HEK293 (cell line): ENCODE data around the gene PGGHG.
"Not testable (repeated sequence)": the region's sequence is repeated elsewhere in the genome, so short reads cannot be mapped to it uniquely, and the experiment has no call there.

Source experiments
- CTCF ChIA-PET: fragments of 350-600 bp; formaldehyde crosslinking; extraction: SDS; loops from one replicate; lab custom pipeline; 2021; ENCODE audit warnings: antibody characterized with exemption; lab: Yijun Ruan, JAX
- POLR2A ChIA-PET: fragments of 300-600 bp; formaldehyde crosslinking; extraction: SDS; loops from one replicate; lab custom pipeline; 2020; ENCODE audit warnings: antibody characterized with exemption, inconsistent platforms; lab: Yijun Ruan, JAX
- H3K27ac ChIP-seq: fragments of 200-500 bp; sonication (Bioruptor generic); 2 replicates; pipeline ENCODE4 v1.5.1; 2014; ENCODE audit warnings: low read depth, low read length, control low read depth, inconsistent platforms; ENCODE audit errors: extremely low read depth
- H3K36me3 ChIP-seq, 2 experiments: fragments of 200-500 bp in 1 of 2; sonication (Bioruptor generic) in 1 of 2; 1 replicate in 1 of 2; 2 replicates in 1 of 2; pipeline ENCODE4 v1.5.1; 2014 to 2017; ENCODE audit warnings: inconsistent platforms in 2 of 2, low read length in 2 of 2; ENCODE audit not compliant: control insufficient read depth in 2 of 2, insufficient read depth in 1 of 2
- H3K4me1 ChIP-seq: fragments of 200-500 bp; sonication (Bioruptor generic); 2 replicates; pipeline ENCODE4 v1.5.1; 2014; ENCODE audit warnings: mild to moderate bottlenecking, low read length, inconsistent platforms; ENCODE audit not compliant: control insufficient read depth, insufficient read depth
- H3K4me3 ChIP-seq: 2 replicates; pipeline ENCODE4 v1.5.1; 2011; ENCODE audit warnings: low read depth, mild to moderate bottlenecking, control low read depth, low read length, moderate library complexity
- H3K9me3 ChIP-seq: fragments of 200-500 bp; sonication (Bioruptor generic); 2 replicates; pipeline ENCODE4 v1.5.1; 2014; ENCODE audit warnings: low read depth, low read length, inconsistent platforms; ENCODE audit not compliant: control insufficient read depth, insufficient read depth
- EGR2 ChIP-seq: fragments of 450-650 bp; formaldehyde crosslinking; IDR thresholded peaks from 2 replicates; pipeline ENCODE4 v1.5.1; 2016; ENCODE audit warnings: low read depth, missing biosample characterization, missing genetic modification characterization
- KLF1 ChIP-seq: fragments of 450-650 bp; formaldehyde crosslinking; IDR thresholded peaks from 2 replicates; pipeline ENCODE4 v1.5.1; 2016; ENCODE audit warnings: missing biosample characterization, missing genetic modification characterization
- SCRT1 ChIP-seq: fragments of 450-650 bp; formaldehyde crosslinking; IDR thresholded peaks from 2 replicates; pipeline ENCODE4 v1.5.1; 2016; ENCODE audit warnings: missing biosample characterization, missing genetic modification characterization, borderline replicate concordance
- SCRT2 ChIP-seq: fragments of 450-650 bp; formaldehyde crosslinking; IDR thresholded peaks from 2 replicates; pipeline ENCODE4 v1.5.1; 2016; ENCODE audit warnings: missing biosample characterization, missing genetic modification characterization
- ZBTB20 ChIP-seq: fragments of 450-650 bp; formaldehyde crosslinking; IDR thresholded peaks from 2 replicates; pipeline ENCODE4 v1.5.1; 2016; ENCODE audit warnings: missing biosample characterization, missing genetic modification characterization
- ZNF24 ChIP-seq: fragments of 450-650 bp; formaldehyde crosslinking; IDR thresholded peaks from 2 replicates; pipeline ENCODE4 v1.5.1; 2016; ENCODE audit warnings: missing biosample characterization, missing genetic modification characterization
- ZNF426 ChIP-seq: fragments of 450-650 bp; formaldehyde crosslinking; IDR thresholded peaks from 2 replicates; pipeline ENCODE4 v1.5.1; 2017; ENCODE audit warnings: missing biosample characterization, missing genetic modification characterization, mild to moderate bottlenecking, inconsistent platforms, moderate library complexity

The PGGHG gene

GRCh38 chr11:308740-309665 lies 20.1 kb downstream of the PGGHG start:
- not testable (repeated sequence) for H3K27ac ChIP-seq, H3K4me3 ChIP-seq, H3K4me1 ChIP-seq, H3K36me3 ChIP-seq, H3K9me3 ChIP-seq
- ChIA-PET CTCF (interaction anchor here (0.6 to 1.6 kb wide), 7 partner anchors 8 to 59 kb away, joined by 3 to 6 read pairs (median 4); partner anchors contain the start of gene IFITM3), POLR2A (interaction anchor here (0.9 kb wide), 1 partner anchor 65 kb away, joined by 6 read pairs; no protein-coding TSS in a partner anchor)
- peak; percentile 32; the same call in 1 of the 2 replicates for TF ChIP-seq KLF1 (tag by site-specific recombination)

- H3K36me3 ChIP-seq, H3K4me3 ChIP-seq, H3K4me1 ChIP-seq, H3K9me3 ChIP-seq, H3K27ac ChIP-seq: not testable (repeated sequence)
- CTCF ChIA-PET, result interaction anchor here (0.6 to 1.6 kb wide), 5 partner anchors 10 to 59 kb away, joined by 3 to 6 read pairs (median 4); partner anchors contain the start of gene IFITM3
- POLR2A ChIA-PET, result interaction anchor here (0.9 kb wide), 1 partner anchor 66 kb away, joined by 6 read pairs; no protein-coding TSS in a partner anchor
These were observed 21.1 kb downstream of the PGGHG start for GRCh38 chr11:309979-310572.

- H3K4me3 ChIP-seq, H3K27ac ChIP-seq, H3K9me3 ChIP-seq, CTCF ChIA-PET, POLR2A ChIA-PET, H3K36me3 ChIP-seq, H3K4me1 ChIP-seq: not testable (repeated sequence)
These were observed 22.3 kb downstream of the PGGHG start for GRCh38 chr11:311013-311748.

- H3K27ac ChIP-seq, result no peak overlapping the region
- CTCF ChIA-PET, result interaction anchor here (1.2 to 1.4 kb wide), 2 partner anchors 17 to 136 kb away, joined by 5 read pairs; no protein-coding TSS in a partner anchor
- POLR2A ChIA-PET, result interaction anchor here (0.6 kb wide), 1 partner anchor 105 kb away, joined by 3 read pairs; the partner anchor contains the start of gene BET1L
- no peak overlapping the region for H3K4me3 ChIP-seq
- H3K4me1 ChIP-seq, result no peaks in the 10 kb centered on the region
- no peaks in the 10 kb centered on the region for H3K9me3 ChIP-seq
- TF ChIP-seq EGR2 (tag by site-specific recombination) (peak; percentile 21; the same call in 1 of the 2 replicates), ZNF24 (tag by site-specific recombination) (no peak)
- TF ChIP-seq, all 188 proteins: peak for 1
- H3K36me3 ChIP-seq, result no peaks in the 10 kb centered on the region
These were observed 23.3 kb downstream of the PGGHG start for GRCh38 chr11:312092-312816.

GRCh38 chr11:313304-313786 lies 24.4 kb downstream of the PGGHG start:
- no peak for TF ChIP-seq ZNF426 (tag by site-specific recombination)
- peak; percentile 54; the same call in 1 of the 2 replicates for TF ChIP-seq SCRT1 (tag by site-specific recombination)
- TF ChIP-seq SCRT2 (tag by site-specific recombination), result peak; percentile 90
- TF ChIP-seq KLF1 (tag by site-specific recombination), result no peak
- TF ChIP-seq ZBTB20 (tag by site-specific recombination), result peak; percentile 35; the same call in 1 of the 2 replicates
- ChIA-PET POLR2A (no interaction called here), CTCF (interaction anchor here (1.2 kb wide), 1 partner anchor 135 kb away, joined by 5 read pairs; no protein-coding TSS in a partner anchor)
- no peaks in the 10 kb centered on the region for H3K9me3 ChIP-seq
- H3K36me3 ChIP-seq, result no peaks in the 10 kb centered on the region
- H3K27ac ChIP-seq, result no peak overlapping the region
- H3K4me1 ChIP-seq, result no peaks in the 10 kb centered on the region
- no peak overlapping the region for H3K4me3 ChIP-seq
